Neural cell (in vitro differentiated cells): Measurements from ENCODE around the gene KXD1. TPM values are rescaled to one million over a fixed set of nuclear protein-coding genes. Genes with fewer than 3 reads are reported as not detected.

Experiments used
- H2AFZ ChIP-seq: fragments of 200-600, 300-800 bp; sonication (generic), shearing (Covaris generic); 2 replicates; pipeline ENCODE4 v1.6.0; 2014; ENCODE audit warnings: low read depth, mild to moderate bottlenecking, antibody characterized with exemption, low read length, moderate library complexity
- H3F3A ChIP-seq: fragments of 200-600 bp; shearing (Covaris generic); 2 replicates; pipeline ENCODE4 v1.6.1; 2016; ENCODE audit warnings: mild to moderate bottlenecking, moderate library complexity, mixed read lengths, antibody characterized with exemption, low read length; ENCODE audit not compliant: insufficient read depth, poor library complexity, severe bottlenecking
- H3K27ac ChIP-seq: fragments of 200-600, 300-800 bp; sonication (generic), shearing (Covaris generic); 2 replicates; pipeline ENCODE4 v1.5.1; 2014; ENCODE audit warnings: mild to moderate bottlenecking, low read length, moderate library complexity
- H3K27me3 ChIP-seq: fragments of 300-800, 200-600 bp; sonication (generic), shearing (Covaris generic); 2 replicates; pipeline ENCODE4 v1.6.0; 2014; ENCODE audit warnings: mild to moderate bottlenecking, low read depth, low read length, moderate library complexity; ENCODE audit not compliant: insufficient read depth
- H3K36me3 ChIP-seq: fragments of 300-800, 200-600 bp; sonication (generic), shearing (Covaris generic); 2 replicates; pipeline ENCODE4 v1.5.1; 2014; ENCODE audit warnings: mild to moderate bottlenecking, antibody characterized with exemption, low read length, moderate library complexity; ENCODE audit not compliant: insufficient read depth
- H3K4me2 ChIP-seq: fragments of 300-800, 200-600 bp; sonication (generic), shearing (Covaris generic); 2 replicates; pipeline ENCODE4 v1.6.0; 2014; ENCODE audit warnings: mild to moderate bottlenecking, low read length
- H3K4me3 ChIP-seq: fragments of 300-800, 200-600 bp; sonication (generic), shearing (Covaris generic); 2 replicates; pipeline ENCODE4 v1.5.1; 2014; ENCODE audit warnings: mild to moderate bottlenecking, low read length, moderate library complexity
- H3K79me2 ChIP-seq: fragments of 200-600 bp; shearing (Covaris generic); replicated peaks from 2 replicates; pipeline ENCODE4 v1.6.0; 2014; ENCODE audit warnings: mild to moderate bottlenecking, low read length, moderate library complexity; ENCODE audit not compliant: insufficient read depth
- H3K9ac ChIP-seq: fragments of 300-800, 200-600 bp; sonication (generic), shearing (Covaris generic); 2 replicates; pipeline ENCODE4 v1.6.1; 2016; ENCODE audit warnings: mild to moderate bottlenecking, low read length, mixed read lengths
- H3K9me2 ChIP-seq: fragments of 200-600 bp; shearing (Covaris generic); 2 replicates; pipeline ENCODE4 v1.6.1; 2016; ENCODE audit warnings: mild to moderate bottlenecking, low read length, mixed read lengths; ENCODE audit not compliant: insufficient read depth
- H3K9me3 ChIP-seq: fragments of 200-600, 300-800 bp; sonication (generic), shearing (Covaris generic); 2 replicates; pipeline ENCODE4 v1.6.1; 2016; ENCODE audit warnings: mild to moderate bottlenecking, mixed run types, low read length, moderate library complexity, mixed read lengths
- H4K20me1 ChIP-seq: fragments of 200-600 bp; shearing (Covaris generic); 2 replicates; pipeline ENCODE4 v1.6.1; 2016; ENCODE audit warnings: mild to moderate bottlenecking, mixed run types; ENCODE audit not compliant: insufficient read depth
- CTCF ChIP-seq: fragments of 450-650 bp; IDR thresholded peaks from 2 replicates; pipeline ENCODE4 v1.5.1; 2014; ENCODE audit warnings: antibody characterized with exemption, mild to moderate bottlenecking, moderate library complexity; ENCODE audit not compliant: poor library complexity, severe bottlenecking
- EP300 ChIP-seq: fragments of 450-650 bp; conservative IDR thresholded peaks from 2 replicates; pipeline ENCODE4 v1.6.1; 2014; ENCODE audit warnings: antibody characterized with exemption, mild to moderate bottlenecking, moderate library complexity; ENCODE audit not compliant: poor library complexity, severe bottlenecking
- EZH2 ChIP-seq: fragments of 200-600, 300-800 bp; shearing (Covaris generic), sonication (generic); IDR thresholded peaks from 2 replicates; pipeline ENCODE4 v1.6.1; 2014; ENCODE audit warnings: antibody characterized with exemption, low read length, borderline replicate concordance, mild to moderate bottlenecking; ENCODE audit not compliant: insufficient read depth, poor library complexity, severe bottlenecking
- MXI1 ChIP-seq: fragments of 450-650 bp; conservative IDR thresholded peaks from 2 replicates; pipeline ENCODE4 v1.6.1; 2014; ENCODE audit warnings: antibody characterized with exemption, mild to moderate bottlenecking; ENCODE audit not compliant: poor library complexity, severe bottlenecking
- RAD21 ChIP-seq: fragments of 450-650 bp; conservative IDR thresholded peaks from 2 replicates; pipeline ENCODE4 v1.6.1; 2014; ENCODE audit warnings: antibody characterized with exemption, mild to moderate bottlenecking, moderate library complexity
- SMC3 ChIP-seq: fragments of 450-650 bp; conservative IDR thresholded peaks from 2 replicates; pipeline ENCODE4 v1.6.1; 2014; ENCODE audit warnings: antibody characterized with exemption, mild to moderate bottlenecking, moderate library complexity; ENCODE audit not compliant: poor library complexity
- TAF1 ChIP-seq: IDR thresholded peaks from 2 replicates; pipeline ENCODE4 v1.6.1; 2012; ENCODE audit warnings: low read depth
- polyA plus RNA-seq: library from polyadenylated mRNA; depleted of rRNA; stranded (reverse); fragments of >200 nt; gene quantifications from 2 replicates; pipeline ENCODE4 v1.2.3, GENCODE V29; 2014
- TF ChIP-seq, protein P1 (sequence below): IDR thresholded peaks from 2 replicates; pipeline ENCODE4 v1.6.1; 2012; ENCODE audit warnings: borderline replicate concordance

KXD1 gene
- polyA plus RNA-seq, 1 donor from 2014 or later: 55.8 TPM

GRCh38 chr19:18605196-18605545 lies 47.5 kb downstream of the KXD1 start:
- Histone ChIP-seq H4K20me1 (no peaks in the 10 kb centered on the region), H3K4me2 (no peak overlapping the region), H3K9me3 (no peaks in the 10 kb centered on the region), H3F3A (no peaks in the 10 kb centered on the region), H3K9me2 (no peaks in the 10 kb centered on the region), H2AFZ (no peak overlapping the region), H3K36me3 (no peaks in the 10 kb centered on the region), H3K79me2 (no peaks in the 10 kb centered on the region), H3K27me3 (peaks cover 83% of the 10 kb centered on the region), H3K27ac (no peak overlapping the region), H3K4me3 (no peak overlapping the region), H3K9ac (no peak overlapping the region)
- TF ChIP-seq MXI1 (no peak), TAF1 (no peak), EP300 (no peak), EZH2 (peak; percentile 11)
- TF ChIP-seq, protein P1, sequence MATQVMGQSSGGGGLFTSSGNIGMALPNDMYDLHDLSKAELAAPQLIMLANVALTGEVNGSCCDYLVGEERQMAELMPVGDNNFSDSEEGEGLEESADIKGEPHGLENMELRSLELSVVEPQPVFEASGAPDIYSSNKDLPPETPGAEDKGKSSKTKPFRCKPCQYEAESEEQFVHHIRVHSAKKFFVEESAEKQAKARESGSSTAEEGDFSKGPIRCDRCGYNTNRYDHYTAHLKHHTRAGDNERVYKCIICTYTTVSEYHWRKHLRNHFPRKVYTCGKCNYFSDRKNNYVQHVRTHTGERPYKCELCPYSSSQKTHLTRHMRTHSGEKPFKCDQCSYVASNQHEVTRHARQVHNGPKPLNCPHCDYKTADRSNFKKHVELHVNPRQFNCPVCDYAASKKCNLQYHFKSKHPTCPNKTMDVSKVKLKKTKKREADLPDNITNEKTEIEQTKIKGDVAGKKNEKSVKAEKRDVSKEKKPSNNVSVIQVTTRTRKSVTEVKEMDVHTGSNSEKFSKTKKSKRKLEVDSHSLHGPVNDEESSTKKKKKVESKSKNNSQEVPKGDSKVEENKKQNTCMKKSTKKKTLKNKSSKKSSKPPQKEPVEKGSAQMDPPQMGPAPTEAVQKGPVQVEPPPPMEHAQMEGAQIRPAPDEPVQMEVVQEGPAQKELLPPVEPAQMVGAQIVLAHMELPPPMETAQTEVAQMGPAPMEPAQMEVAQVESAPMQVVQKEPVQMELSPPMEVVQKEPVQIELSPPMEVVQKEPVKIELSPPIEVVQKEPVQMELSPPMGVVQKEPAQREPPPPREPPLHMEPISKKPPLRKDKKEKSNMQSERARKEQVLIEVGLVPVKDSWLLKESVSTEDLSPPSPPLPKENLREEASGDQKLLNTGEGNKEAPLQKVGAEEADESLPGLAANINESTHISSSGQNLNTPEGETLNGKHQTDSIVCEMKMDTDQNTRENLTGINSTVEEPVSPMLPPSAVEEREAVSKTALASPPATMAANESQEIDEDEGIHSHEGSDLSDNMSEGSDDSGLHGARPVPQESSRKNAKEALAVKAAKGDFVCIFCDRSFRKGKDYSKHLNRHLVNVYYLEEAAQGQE: no peak

- Histone ChIP-seq H2AFZ (no peak overlapping the region), H3K4me3 (no peak overlapping the region), H3K9me3 (no peaks in the 10 kb centered on the region), H3K27ac (no peak overlapping the region), H3K9me2 (no peaks in the 10 kb centered on the region), H4K20me1 (no peaks in the 10 kb centered on the region), H3K9ac (no peak overlapping the region), H3F3A (no peaks in the 10 kb centered on the region), H3K27me3 (peaks cover 88% of the 10 kb centered on the region), H3K36me3 (no peaks in the 10 kb centered on the region), H3K79me2 (no peaks in the 10 kb centered on the region), H3K4me2 (no peak overlapping the region)
- TF ChIP-seq EZH2 (no peak), MXI1 (no peak), RAD21 (no peak), CTCF (no peak), SMC3 (no peak)
- TF ChIP-seq, protein P1: no peak
Measured at GRCh38 chr19:18605546-18606280, 48.0 kb downstream of the KXD1 start.
